ENCODE measurements around the gene SLC22A6. TPM values are rescaled to one million over a fixed set of nuclear protein-coding genes. Genes with fewer than 3 reads are reported as not detected.

SLC22A6 gene
- total RNA-seq, 1 donor from 2014 or later, result not detected

DNA sequence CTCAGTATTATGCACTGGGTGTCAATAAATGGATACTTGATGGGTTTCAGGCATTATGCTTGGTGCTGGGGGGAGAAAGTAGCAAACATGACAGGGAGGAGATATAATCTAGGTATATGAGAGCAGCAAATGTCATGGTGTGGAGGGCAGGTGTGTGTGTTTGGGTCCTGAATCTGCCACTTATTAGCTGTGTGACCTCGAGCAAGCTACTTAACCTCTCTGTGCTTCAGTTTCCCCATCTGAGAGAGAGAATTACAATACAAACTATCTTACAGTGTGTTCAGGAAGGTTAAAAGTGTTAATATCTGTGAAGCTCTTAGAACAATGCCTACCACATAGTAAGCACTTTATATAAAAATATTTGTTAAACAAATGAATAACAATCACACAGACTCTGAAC lies 28.1 kb upstream of the SLC22A6 start:
- no peak overlapping the region for H3K4me3 ChIP-seq
- H3K9me3 ChIP-seq, result no peaks in the 10 kb centered on the region
- no peak overlapping the region for H3K27ac ChIP-seq
- H3K4me1 ChIP-seq, result no peaks in the 10 kb centered on the region
- H3K36me3 ChIP-seq, result no peaks in the 10 kb centered on the region
- no peak for ATAC-seq
- H3K27me3 ChIP-seq, result peaks cover 8% of the 10 kb centered on the region
- DNase-seq, result no peak
- TF ChIP-seq, protein P1, sequence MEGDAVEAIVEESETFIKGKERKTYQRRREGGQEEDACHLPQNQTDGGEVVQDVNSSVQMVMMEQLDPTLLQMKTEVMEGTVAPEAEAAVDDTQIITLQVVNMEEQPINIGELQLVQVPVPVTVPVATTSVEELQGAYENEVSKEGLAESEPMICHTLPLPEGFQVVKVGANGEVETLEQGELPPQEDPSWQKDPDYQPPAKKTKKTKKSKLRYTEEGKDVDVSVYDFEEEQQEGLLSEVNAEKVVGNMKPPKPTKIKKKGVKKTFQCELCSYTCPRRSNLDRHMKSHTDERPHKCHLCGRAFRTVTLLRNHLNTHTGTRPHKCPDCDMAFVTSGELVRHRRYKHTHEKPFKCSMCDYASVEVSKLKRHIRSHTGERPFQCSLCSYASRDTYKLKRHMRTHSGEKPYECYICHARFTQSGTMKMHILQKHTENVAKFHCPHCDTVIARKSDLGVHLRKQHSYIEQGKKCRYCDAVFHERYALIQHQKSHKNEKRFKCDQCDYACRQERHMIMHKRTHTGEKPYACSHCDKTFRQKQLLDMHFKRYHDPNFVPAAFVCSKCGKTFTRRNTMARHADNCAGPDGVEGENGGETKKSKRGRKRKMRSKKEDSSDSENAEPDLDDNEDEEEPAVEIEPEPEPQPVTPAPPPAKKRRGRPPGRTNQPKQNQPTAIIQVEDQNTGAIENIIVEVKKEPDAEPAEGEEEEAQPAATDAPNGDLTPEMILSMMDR (IDR thresholded peaks at IDR 0.05), result no peak
- intact Hi-C loops (cut with DNase I), result no loop called here

DNA sequence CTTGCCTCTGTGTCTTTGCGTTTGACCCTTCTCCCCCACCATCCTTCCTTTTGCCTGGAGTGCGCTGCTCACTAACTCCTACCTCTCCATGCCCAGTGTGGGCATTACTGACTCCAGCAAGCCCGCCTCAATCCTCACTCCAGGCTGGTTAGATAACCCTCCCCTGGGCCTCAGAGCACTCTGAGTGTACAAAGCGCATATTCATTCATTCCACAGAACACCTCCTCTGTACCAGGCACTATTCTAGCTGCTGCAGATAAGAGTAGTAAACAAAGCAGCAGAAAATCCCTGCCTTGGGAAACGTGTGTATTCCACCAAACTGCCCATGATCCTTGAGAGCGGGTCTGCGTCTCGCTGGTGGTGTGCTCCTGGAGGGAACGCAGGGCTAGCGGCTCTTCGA lies 27.7 kb upstream of the SLC22A6 start:
- no peak for DNase-seq
- peaks cover 6% of the 10 kb centered on the region for H3K27me3 ChIP-seq
- H3K4me3 ChIP-seq, result no peak overlapping the region
- no peak overlapping the region for H3K27ac ChIP-seq
- TF ChIP-seq, protein P1 (IDR thresholded peaks at IDR 0.05), result no peak
- no peaks in the 10 kb centered on the region for H3K36me3 ChIP-seq
- H3K4me1 ChIP-seq, result no peaks in the 10 kb centered on the region
- ATAC-seq, result no peak
- no peaks in the 10 kb centered on the region for H3K9me3 ChIP-seq
- intact Hi-C loops (cut with DNase I), result no loop called here

DNA sequence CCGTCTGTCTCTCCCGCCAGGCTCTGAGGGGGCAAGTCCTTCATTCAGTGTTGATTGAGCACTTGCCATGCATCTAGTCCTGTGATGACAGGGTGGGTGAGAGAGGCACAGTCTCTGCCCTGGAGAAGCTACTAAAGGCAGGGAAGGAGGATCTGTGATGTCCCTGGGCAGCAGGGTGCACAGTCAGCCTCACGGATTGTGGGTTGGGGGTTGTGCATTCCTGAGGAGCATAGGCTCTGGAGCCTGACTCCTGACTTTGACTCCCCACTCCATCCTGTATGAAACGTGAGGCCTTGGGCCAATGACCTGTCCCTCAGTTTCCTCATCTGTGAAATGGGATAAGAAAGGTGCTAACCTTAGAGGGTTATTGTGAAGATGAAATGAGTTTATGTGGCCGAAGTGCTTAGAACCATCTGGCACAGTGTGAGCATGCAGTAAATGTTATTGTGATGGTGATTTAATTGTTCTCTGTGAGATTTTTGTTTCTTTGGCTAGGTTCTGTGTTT lies 26.2 kb upstream of the SLC22A6 start:
- H3K4me1 ChIP-seq, result no peaks in the 10 kb centered on the region
- H3K4me3 ChIP-seq, result no peak overlapping the region
- TF ChIP-seq, protein P1 (IDR thresholded peaks at IDR 0.05), result no peak
- H3K27me3 ChIP-seq, result peaks cover 2% of the 10 kb centered on the region
- no peak overlapping the region for H3K27ac ChIP-seq
- ATAC-seq, result no peak
- H3K36me3 ChIP-seq, result no peaks in the 10 kb centered on the region
- no peaks in the 10 kb centered on the region for H3K9me3 ChIP-seq
- no peak for DNase-seq
- intact Hi-C loops (cut with DNase I), result no loop called here

DNA sequence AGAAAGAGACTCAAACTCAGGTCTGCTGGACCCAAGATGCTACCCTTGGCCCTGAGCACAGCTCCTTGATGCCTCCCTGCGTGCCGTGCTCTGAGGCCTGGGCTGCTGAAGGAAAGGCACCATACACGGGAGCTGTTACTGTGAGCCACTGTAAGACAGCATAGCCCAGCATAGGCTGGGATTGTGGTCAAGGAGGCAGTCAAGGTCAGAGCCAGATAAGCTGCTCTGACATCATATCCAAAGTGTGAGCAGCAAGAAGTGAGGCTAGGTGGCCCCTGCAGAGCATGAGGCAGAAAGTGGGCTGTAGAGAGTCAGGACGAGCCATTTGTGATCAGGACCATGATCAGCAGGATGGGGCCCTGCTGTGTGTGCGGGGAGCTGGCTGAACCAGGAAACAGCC lies 23.2 kb upstream of the SLC22A6 start:
- ATAC-seq (no peak), DNase-seq (no peak)
- H3K4me1 ChIP-seq, result no peaks in the 10 kb centered on the region
- TF ChIP-seq, protein P1 (IDR thresholded peaks at IDR 0.05), result no peak
- no peaks in the 10 kb centered on the region for H3K27me3 ChIP-seq
- no peak overlapping the region for H3K4me3 ChIP-seq
- no peak overlapping the region for H3K27ac ChIP-seq
- intact Hi-C loops (cut with DNase I), result no loop called here
- H3K36me3 ChIP-seq, result no peaks in the 10 kb centered on the region
- H3K9me3 ChIP-seq, result no peaks in the 10 kb centered on the region

DNA sequence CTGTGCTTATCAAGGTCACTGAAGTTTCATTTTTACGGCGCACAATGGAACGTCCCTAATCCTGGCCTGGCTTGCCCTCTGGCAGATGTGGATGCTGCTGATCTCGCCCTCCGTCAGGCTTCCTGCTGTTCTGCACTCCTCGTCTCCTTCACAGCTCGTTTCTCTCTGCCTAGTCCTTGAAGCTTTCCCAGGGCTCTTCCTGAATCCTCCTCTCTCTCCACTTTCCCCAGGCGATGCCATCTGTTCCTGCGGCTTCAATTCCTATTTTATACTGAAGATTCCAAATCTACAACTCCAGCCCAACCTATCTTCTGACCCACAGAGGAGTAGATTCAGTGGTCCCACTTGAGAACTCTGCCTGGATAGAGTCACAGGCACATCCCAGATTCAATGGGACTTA lies 16.7 kb upstream of the SLC22A6 start:
- TF ChIP-seq, protein P1 (IDR thresholded peaks at IDR 0.05), result no peak
- Histone ChIP-seq H3K27me3 (no peaks in the 10 kb centered on the region), H3K27ac (no peak overlapping the region), H3K36me3 (no peaks in the 10 kb centered on the region), H3K9me3 (no peaks in the 10 kb centered on the region), H3K4me3 (no peak overlapping the region), H3K4me1 (no peaks in the 10 kb centered on the region)
- DNase-seq, result no peak
- intact Hi-C loops (cut with DNase I), result no loop called here
- ATAC-seq, result no peak

DNA sequence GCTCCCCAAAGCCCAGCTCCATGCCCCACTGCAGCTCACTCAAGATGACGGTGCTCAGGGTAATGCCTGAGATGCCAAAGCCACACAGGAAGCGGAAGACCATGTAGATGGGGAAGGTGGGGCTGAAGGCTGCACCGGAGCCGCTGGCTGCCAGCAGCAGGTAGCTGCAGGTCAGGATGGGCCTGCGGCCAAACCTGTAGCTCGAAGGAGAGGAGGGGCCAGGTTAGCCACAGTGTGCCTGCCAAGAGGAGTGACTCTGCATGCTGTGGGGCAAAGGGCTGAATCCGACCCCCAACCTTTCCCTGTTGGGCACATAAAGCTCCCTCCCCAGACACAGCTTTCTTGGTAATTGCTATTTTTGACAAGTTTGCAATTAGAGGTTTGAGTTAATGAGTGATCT lies 14.9 kb upstream of the SLC22A6 start:
- no peak for ATAC-seq

More for the DNA sequence above, 14.9 kb upstream of the SLC22A6 start:
- Histone ChIP-seq H3K36me3 (no peaks in the 10 kb centered on the region), H3K4me3 (no peak overlapping the region), H3K4me1 (no peaks in the 10 kb centered on the region), H3K9me3 (no peaks in the 10 kb centered on the region), H3K27me3 (no peaks in the 10 kb centered on the region), H3K27ac (no peak overlapping the region)
- DNase-seq, result no peak
- TF ChIP-seq, protein P1 (IDR thresholded peaks at IDR 0.05), result no peak
- intact Hi-C loops (cut with DNase I), result no loop called here

Measured in upper lobe of right lung (tissue), 1 donor.